ENCODE results near the gene TTPAL. TPM values are rescaled to one million over a fixed set of nuclear protein-coding genes. Genes with fewer than 3 reads are reported as not detected.

TTPAL gene
- total RNA-seq, 1 experiment from 2014 or later: 28.5 TPM

DNA sequence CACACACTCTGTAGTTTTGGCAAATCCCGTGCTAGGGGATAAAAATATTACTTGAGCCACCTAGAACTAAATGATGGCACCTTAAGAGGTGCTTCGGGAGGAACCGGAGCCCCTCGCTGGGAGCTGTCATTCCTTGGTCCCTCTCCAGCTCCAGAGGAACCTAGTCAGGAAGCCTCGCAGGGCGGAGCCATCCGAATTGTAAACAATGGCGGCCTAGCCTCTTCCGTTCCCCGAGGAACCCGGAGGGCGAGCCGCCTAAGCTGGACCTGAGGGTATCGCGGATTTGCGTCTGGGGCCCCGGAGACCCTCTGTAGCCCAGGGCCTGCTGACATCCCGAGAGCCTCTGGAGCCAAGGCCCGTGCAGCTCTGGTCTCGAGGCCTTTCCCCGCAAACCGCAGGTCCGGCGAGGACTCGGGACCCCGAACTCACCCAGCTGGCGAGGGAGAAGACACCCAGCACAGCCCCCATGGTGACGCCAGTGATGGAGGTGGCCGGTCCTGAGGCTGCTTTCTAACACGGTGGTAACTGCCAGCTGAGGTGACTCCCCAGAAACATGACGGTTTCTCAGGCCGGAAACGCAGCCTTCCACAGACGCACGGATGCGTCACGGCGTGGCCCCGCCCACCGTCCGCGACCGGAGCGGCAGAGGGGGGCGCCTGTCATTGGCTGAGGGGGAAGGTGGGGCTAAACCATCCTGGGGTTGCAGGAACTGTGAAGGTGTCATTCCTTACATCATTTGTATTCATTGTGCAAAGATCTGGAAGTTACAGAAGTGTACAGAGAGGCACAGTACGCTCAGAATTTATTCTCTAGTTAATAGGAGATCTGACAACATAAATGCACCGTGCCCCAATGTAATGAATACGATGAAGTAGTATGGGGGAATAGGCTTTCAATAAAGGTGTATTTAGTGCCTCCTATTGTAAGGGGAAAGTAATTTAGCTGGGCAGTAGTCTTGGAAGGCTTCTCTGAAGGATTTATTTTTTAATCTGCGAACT, 46.1 kb downstream of the TTPAL start, which contains the start of gene SERINC3:
Gene SERINC3, minus strand, starts transcription at position 587 of the 998 bp plus-strand sequence. Its CDS starts 119 bp downstream, at position 468.
- peak within 1 kb of the TSS; percentile 98 for H3K4me2 ChIP-seq
- H3K36me3 ChIP-seq (ENCODE audit: low read depth): no peaks in the 10 kb centered on the region
- peaks cover 45% of the 10 kb centered on the region for H4K20me1 ChIP-seq (ENCODE audit: insufficient read depth)
- H3K9me3 ChIP-seq (ENCODE audit: insufficient read depth, low read depth): no peaks in the 10 kb centered on the region
- H3K9me2 ChIP-seq (ENCODE audit: insufficient read depth): no peaks in the 10 kb centered on the region
- ChIA-PET POLR2A (ENCODE audit: unreplicated experiment) (interaction anchor here (0.6 to 0.7 kb wide), 3 partner anchors 15 to 388 kb away, joined by 5 to 32 read pairs (median 7); no protein-coding TSS in a partner anchor), CTCF (no interaction called here)
- H2AFZ ChIP-seq: peak within 1 kb of the TSS; percentile 84
- TSS peak; percentile 47 for BruUV-seq (replicated peaks)
- peaks cover 39% of the 10 kb centered on the region for H3K4me1 ChIP-seq (replicated peaks; ENCODE audit: insufficient read depth)
- H3K27ac ChIP-seq: peak within 1 kb of the TSS; percentile 72
- H3K27me3 ChIP-seq (ENCODE audit: insufficient read depth, low read depth): no peaks in the 10 kb centered on the region
- peak; percentile 93 to 96 for DNase-seq
- TF ChIP-seq EZH2 (IDR thresholded peaks at IDR 0.05; ENCODE audit: low read depth): no peak
- TF ChIP-seq, protein P1, sequence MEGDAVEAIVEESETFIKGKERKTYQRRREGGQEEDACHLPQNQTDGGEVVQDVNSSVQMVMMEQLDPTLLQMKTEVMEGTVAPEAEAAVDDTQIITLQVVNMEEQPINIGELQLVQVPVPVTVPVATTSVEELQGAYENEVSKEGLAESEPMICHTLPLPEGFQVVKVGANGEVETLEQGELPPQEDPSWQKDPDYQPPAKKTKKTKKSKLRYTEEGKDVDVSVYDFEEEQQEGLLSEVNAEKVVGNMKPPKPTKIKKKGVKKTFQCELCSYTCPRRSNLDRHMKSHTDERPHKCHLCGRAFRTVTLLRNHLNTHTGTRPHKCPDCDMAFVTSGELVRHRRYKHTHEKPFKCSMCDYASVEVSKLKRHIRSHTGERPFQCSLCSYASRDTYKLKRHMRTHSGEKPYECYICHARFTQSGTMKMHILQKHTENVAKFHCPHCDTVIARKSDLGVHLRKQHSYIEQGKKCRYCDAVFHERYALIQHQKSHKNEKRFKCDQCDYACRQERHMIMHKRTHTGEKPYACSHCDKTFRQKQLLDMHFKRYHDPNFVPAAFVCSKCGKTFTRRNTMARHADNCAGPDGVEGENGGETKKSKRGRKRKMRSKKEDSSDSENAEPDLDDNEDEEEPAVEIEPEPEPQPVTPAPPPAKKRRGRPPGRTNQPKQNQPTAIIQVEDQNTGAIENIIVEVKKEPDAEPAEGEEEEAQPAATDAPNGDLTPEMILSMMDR (conservative IDR thresholded peaks at IDR 0.05): 0 out of 2 replicates have a peak, but pooled peaks have one; percentile 39
- peak within 1 kb of the TSS; percentile 92 for H3K4me3 ChIP-seq
- H3F3A ChIP-seq (ENCODE audit: insufficient read depth, low read depth): peaks cover 16% of the 10 kb centered on the region; the same call in 1 of the 2 replicates
- intact Hi-C loops (cut with micrococcal nuclease; ENCODE audit: unreplicated experiment): loop anchor here (2.0 to 5.0 kb wide), 2 partner anchors 89 to 161 kb away; no protein-coding TSS in a partner anchor
- peaks cover 50% of the 10 kb centered on the region for H3K79me2 ChIP-seq (ENCODE audit: low read depth)

DNA sequence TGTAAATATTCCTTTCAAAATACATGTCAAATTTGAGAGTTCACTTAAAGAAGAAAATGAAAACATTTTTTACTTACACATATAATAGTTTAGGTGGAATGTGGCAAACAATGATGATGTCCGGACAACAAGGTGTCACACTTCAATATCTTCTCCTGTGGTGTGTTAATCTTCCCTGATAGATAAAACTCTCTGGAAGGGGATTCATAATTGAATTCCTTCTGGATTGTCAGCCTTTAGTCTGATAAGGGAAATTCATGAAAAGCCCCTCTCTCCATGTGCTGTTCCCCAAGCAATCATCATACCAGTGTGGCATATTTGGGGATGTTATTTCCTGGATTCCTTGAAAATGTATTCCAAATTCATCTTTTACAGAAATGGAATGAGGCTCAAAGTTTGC, 47.2 kb downstream of the TTPAL start:
- H3K9me2 ChIP-seq (ENCODE audit: insufficient read depth): no peaks in the 10 kb centered on the region
- ChIA-PET CTCF (interaction anchor here (0.6 kb wide), 1 partner anchor 165 kb away, joined by 5 read pairs; no protein-coding TSS in a partner anchor), POLR2A (ENCODE audit: unreplicated experiment) (interaction anchor here (0.7 kb wide), 2 partner anchors 47 to 63 kb away, joined by 3 to 7 read pairs; no protein-coding TSS in a partner anchor)
- DNase-seq: no peak
- H3K27ac ChIP-seq: peak overlapping the region; percentile 72; the same call in 1 of the 2 replicates
- H3K4me2 ChIP-seq: peak overlapping the region; percentile 98
- no peaks in the 10 kb centered on the region for H3K27me3 ChIP-seq (ENCODE audit: insufficient read depth, low read depth)
- peak overlapping the region; percentile 92; the same call in 1 of the 2 replicates for H3K4me3 ChIP-seq
- H3K4me1 ChIP-seq (replicated peaks; ENCODE audit: insufficient read depth): peaks cover 39% of the 10 kb centered on the region
- no peak for TF ChIP-seq EZH2 (IDR thresholded peaks at IDR 0.05; ENCODE audit: low read depth)
- TF ChIP-seq, protein P1 (conservative IDR thresholded peaks at IDR 0.05): no peak
- peaks cover 40% of the 10 kb centered on the region for H3K79me2 ChIP-seq (ENCODE audit: low read depth)
- no peak overlapping the region for H2AFZ ChIP-seq
- no TSS peak for BruUV-seq (replicated peaks)
- no peaks in the 10 kb centered on the region for H3K9me3 ChIP-seq (ENCODE audit: insufficient read depth, low read depth)
- H4K20me1 ChIP-seq (ENCODE audit: insufficient read depth): peaks cover 35% of the 10 kb centered on the region
- H3F3A ChIP-seq (ENCODE audit: insufficient read depth, low read depth): peaks cover 16% of the 10 kb centered on the region; the same call in 1 of the 2 replicates
- no peaks in the 10 kb centered on the region for H3K36me3 ChIP-seq (ENCODE audit: low read depth)
- intact Hi-C loops (cut with micrococcal nuclease; ENCODE audit: unreplicated experiment): loop anchor here (2.0 to 5.0 kb wide), 2 partner anchors 88 to 159 kb away; no protein-coding TSS in a partner anchor

DNA sequence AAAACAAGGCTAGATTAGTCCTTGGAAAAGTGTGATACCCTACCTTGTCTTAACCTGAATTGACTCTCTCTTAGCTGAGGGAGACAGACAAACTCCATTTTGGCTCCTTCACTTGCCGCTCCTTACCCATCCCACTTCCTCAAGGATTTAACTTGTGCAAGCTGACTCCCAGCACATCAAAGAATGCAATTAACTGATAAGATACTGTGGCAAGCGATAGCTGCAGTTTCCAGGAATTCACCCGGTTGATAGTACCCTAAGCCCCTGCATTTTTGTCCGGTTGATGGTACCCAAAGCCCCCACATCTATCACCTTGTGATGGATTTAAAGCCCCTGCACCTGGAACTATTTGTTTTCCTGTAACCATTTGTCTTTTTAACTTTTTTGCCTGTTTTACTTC, 48.1 kb downstream of the TTPAL start:
- peaks cover 39% of the 10 kb centered on the region for H3K4me1 ChIP-seq (replicated peaks; ENCODE audit: insufficient read depth)
- H3K36me3 ChIP-seq (ENCODE audit: low read depth): no peaks in the 10 kb centered on the region
- POLR2A ChIA-PET (ENCODE audit: unreplicated experiment): interaction anchor here (0.7 kb wide), 1 partner anchor 48 kb away, joined by 3 read pairs; no protein-coding TSS in a partner anchor

More for the DNA sequence above, 48.1 kb downstream of the TTPAL start:
- peaks cover 26% of the 10 kb centered on the region for H4K20me1 ChIP-seq (ENCODE audit: insufficient read depth)
- H3K27me3 ChIP-seq (ENCODE audit: insufficient read depth, low read depth): no peaks in the 10 kb centered on the region
- H3K9me3 ChIP-seq (ENCODE audit: insufficient read depth, low read depth): no peaks in the 10 kb centered on the region
- no peaks in the 10 kb centered on the region for H3K9me2 ChIP-seq (ENCODE audit: insufficient read depth)
- intact Hi-C loops (cut with micrococcal nuclease; ENCODE audit: unreplicated experiment): loop anchor here (2.0 to 5.0 kb wide), 2 partner anchors 87 to 159 kb away; no protein-coding TSS in a partner anchor
- DNase-seq: no peak
- no peak for TF ChIP-seq EZH2 (IDR thresholded peaks at IDR 0.05; ENCODE audit: low read depth)
- TF ChIP-seq, protein P1 (conservative IDR thresholded peaks at IDR 0.05): no peak
- no peak overlapping the region for H3K27ac ChIP-seq
- CTCF ChIA-PET: no interaction called here
- peaks cover 16% of the 10 kb centered on the region; the same call in 1 of the 2 replicates for H3F3A ChIP-seq (ENCODE audit: insufficient read depth, low read depth)
- H3K4me2 ChIP-seq: no peak overlapping the region
- peaks cover 30% of the 10 kb centered on the region for H3K79me2 ChIP-seq (ENCODE audit: low read depth)
- no peak overlapping the region for H3K4me3 ChIP-seq
- no TSS peak for BruUV-seq (replicated peaks)
- no peak overlapping the region for H2AFZ ChIP-seq

All from PC-9 (cell line).